ENCODE results near the gene NUDCD3.
"Not testable (repeated sequence)": the region's sequence is repeated elsewhere in the genome, so short reads cannot be mapped to it uniquely, and the experiment has no call there.

NUDCD3 gene

GRCh38 chr7:44517175-44517574 is 26.7 kb upstream of the NUDCD3 start:
- no peak for DNase-seq (ENCODE audit: low spot score)

DNA sequence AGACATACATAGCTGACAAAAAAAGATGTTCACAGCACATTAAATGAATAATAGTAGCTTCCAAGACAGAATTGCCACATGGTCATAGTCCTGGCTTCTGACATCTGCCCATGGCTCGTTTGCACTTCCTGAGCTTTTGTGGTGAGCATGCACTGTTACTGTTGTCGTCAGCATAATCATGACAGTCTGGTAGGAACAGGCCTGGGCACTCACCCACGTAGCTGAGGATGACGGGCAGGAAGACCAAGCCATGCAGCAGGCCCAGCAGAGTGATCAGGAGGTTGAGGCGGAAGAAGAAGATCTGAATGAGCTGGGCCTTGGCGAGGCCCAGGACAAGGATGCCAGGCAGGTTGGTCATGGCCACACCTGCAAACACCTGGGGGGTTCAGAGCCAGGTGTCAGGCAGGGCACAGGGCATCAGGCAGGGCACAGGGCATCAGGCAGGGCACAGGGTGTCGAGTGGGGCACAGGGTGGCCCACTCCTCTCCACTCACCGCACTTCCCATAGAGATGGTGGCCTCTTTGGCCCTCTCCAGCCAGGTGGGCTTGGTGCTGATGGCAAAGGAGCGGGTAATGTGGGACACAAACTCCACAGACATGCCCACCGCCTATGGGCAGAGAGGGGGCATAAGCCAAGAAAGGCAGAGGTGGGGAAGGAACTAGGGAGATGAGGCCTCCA is 25.3 kb upstream of the NUDCD3 start:
- no peak for DNase-seq (ENCODE audit: low spot score)

DNA sequence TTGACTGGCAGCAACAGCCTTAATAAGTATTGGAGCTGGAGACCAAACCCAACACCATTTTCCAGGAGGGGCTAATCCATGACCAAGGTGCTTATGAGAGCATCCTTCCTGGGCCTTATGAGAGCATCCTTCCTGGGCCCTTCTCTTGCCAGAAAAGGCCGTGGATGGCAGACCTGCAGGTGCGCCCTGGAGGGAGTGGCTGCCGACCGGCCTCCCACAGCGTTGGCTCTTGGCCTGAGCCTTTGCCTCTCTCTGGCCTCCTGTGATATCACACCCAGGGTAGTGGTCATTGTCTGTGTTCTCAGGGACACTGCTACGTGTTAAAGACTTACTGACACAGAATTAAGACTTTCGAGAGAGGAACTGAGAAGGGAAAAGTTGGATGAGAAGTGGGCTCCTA is 22.3 kb upstream of the NUDCD3 start:
- no peak for DNase-seq (ENCODE audit: low spot score)

DNA sequence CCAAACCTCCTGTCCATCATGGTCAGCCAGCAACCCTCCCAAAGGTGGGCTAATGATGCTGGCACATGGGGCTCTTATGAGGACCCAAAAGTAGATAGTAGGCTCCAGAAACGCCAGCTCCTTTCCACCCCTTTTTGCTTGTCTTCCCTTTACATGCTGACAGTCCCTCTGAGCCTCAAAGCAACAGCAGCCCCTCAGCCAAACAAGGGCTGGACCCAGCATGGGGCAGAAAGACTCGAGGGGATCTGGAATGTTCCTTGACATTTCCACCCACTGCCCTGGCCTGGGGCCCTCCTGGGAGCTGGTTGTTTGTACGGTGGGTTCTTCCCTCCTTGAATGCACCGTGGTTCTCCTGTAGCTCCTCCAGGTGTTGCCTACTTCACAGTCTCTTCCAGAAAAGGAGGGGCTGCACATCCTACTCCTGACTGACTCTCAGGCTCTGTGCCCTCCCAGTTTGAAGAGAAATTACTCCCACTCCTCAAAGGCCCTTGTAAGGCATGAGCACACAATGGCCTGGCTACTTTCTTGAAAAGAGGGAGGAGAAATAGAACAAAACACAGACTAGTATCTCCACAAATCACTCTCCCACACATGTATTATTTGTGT is 21.5 kb upstream of the NUDCD3 start:
- no peak for DNase-seq (ENCODE audit: low spot score)

DNA sequence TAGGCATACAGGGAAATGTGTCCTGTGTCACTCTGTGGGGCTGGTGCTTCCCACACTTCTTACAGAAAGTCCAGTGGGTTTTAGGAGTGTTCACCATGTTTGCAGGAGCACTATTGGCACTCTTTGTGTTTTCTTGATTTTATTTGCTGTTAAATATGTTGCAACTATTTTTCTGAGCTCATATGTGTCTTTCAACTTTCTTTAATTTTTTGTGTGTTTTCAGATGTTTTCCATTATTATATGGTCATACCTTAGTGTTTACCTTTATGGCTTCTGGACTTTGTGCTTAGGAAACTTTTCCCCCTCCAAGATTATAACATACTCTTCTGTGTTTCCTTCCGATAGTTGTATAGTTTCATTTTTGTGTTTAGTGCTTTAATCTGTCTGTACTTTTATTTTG is 20.8 kb upstream of the NUDCD3 start:
- no peak for DNase-seq (ENCODE audit: low spot score)

DNA sequence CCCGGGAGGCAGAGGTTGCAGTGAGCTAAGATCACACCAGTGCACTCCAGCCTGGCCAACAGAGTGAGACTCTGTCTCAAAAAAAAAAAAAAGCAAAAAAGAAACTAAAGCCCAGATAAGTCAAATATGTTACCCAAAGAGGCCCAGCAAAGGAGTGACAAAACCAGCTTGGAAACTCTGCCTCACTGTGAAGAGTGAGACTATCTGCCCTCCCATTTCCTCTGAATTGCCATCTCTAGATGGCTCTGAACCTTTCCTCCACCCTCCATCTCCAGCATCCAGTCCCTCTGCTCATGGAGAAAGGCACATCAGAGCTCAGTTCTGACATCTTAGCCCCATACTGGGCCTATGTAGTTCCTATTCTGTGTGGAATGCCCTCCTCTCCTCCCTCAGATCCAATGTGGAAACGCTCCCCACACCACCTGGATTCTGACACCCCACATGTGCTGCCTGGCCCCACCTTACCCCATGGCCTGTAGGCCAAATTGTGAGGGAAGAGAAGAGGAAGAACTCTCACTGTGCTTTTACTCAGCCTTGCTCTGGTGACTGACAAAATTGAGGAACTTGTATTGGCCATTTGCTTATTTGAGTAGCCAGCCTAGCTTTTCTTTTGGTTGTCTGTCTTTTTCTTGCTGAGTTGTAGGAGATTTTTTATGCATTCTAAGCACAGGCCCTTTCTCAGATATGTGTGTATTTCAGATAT is 18.0 kb upstream of the NUDCD3 start:
- no peak for DNase-seq (ENCODE audit: low spot score)

GRCh38 chr7:44506592-44507288 is 16.3 kb upstream of the NUDCD3 start:
- DNase-seq (ENCODE audit: low spot score), result not testable (repeated sequence)

DNA sequence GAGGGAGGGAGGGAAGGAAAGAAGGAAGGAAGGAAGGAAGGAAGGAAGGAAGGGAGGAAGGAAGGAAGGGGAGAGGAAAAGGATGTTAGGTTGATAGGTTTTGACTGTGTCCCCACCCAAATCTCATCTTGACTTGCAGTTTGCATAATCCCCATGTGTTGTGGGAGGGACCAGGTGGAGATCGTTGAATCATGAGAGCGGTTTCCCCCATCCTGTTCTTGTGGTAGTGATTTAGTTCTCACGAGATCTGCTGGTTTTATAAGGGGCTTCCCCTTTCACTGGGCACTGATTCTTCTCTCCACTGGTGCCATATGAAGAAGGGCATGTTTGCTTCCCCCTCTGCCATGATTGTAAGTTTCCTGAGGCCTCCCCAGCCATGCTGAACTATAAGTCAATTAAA is 15.1 kb upstream of the NUDCD3 start:
- DNase-seq (ENCODE audit: low spot score), result no peak

- peak; percentile 83 for DNase-seq (ENCODE audit: low spot score)
Observed at GRCh38 chr7:44498230-44498954, 7.9 kb upstream of the NUDCD3 start.

- peak; percentile 77 for DNase-seq (ENCODE audit: low spot score)
Observed at GRCh38 chr7:44497155-44498027, 6.9 kb upstream of the NUDCD3 start.

- no peak for DNase-seq (ENCODE audit: low spot score)
Observed at GRCh38 chr7:44496385-44496784, 5.9 kb upstream of the NUDCD3 start.

DNA sequence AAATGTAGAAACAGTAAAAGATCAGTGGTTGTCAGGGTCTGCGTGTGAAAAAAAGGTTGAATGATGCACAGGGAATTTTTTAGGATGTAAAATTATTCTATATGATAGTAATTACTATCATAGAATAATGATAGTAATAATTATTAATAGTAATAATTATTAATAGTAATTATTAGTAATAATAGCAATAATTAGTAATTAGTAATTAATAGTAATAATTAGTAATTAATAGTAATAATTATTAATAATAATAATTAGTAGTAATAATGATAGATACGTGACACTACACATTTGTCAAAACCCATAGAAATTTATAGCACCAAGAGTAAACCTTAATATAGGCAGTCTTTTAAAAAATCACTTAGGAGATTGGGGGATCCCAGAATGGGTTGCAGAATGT is 4.5 kb upstream of the NUDCD3 start:
- DNase-seq (ENCODE audit: low spot score), result no peak

GRCh38 chr7:44491229-44491628 is 771 bp upstream of the NUDCD3 start:
- DNase-seq (ENCODE audit: low spot score), result no peak

GRCh38 chr7:44489955-44490350 is 505 bp downstream of the NUDCD3 start:
- peak; percentile 42 for DNase-seq (ENCODE audit: low spot score)

DNA sequence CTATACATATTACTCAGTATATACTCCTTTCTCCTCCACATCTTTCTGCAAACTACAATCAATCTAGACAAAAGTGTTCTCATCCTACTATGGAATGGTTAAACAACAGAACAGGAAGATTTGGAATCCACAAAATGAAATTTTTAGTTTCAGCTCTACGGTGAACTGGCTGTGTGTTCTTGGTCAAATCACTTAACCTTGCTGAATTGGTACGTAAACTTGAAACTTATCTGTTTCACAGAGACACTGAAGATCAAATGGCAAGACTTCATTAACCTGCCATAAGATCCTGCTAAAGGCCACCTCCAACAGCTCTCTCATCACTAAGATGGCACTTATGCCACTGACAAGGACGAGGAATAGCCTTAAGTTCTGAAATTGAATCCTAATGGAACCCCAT is 1.5 kb downstream of the NUDCD3 start:
- no peak for DNase-seq (ENCODE audit: low spot score)

DNA sequence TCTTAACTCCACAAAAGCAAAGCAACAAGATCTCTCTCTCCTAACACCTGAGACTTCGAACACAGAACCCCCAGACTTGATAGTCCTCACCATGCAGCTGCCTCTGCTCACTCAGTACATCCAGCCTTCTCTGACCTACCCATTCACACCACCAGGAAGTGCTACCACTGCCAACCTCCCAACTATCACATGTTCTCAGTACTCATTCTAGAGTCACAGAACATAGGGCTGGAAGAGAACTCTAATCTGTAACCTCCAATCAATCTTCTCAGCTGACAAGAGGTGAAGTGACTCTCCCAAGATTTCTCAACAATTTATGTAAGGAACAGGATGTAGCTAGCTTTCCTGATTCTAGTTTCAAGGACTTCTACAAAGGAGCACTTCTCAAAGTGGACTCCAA is 3.8 kb downstream of the NUDCD3 start:
- DNase-seq (ENCODE audit: low spot score), result no peak

GRCh38 chr7:44486001-44486400 is 4.5 kb downstream of the NUDCD3 start:
- no peak for DNase-seq (ENCODE audit: low spot score)

GRCh38 chr7:44484482-44485313 is 5.8 kb downstream of the NUDCD3 start:
- no peak for DNase-seq (ENCODE audit: low spot score)

DNA sequence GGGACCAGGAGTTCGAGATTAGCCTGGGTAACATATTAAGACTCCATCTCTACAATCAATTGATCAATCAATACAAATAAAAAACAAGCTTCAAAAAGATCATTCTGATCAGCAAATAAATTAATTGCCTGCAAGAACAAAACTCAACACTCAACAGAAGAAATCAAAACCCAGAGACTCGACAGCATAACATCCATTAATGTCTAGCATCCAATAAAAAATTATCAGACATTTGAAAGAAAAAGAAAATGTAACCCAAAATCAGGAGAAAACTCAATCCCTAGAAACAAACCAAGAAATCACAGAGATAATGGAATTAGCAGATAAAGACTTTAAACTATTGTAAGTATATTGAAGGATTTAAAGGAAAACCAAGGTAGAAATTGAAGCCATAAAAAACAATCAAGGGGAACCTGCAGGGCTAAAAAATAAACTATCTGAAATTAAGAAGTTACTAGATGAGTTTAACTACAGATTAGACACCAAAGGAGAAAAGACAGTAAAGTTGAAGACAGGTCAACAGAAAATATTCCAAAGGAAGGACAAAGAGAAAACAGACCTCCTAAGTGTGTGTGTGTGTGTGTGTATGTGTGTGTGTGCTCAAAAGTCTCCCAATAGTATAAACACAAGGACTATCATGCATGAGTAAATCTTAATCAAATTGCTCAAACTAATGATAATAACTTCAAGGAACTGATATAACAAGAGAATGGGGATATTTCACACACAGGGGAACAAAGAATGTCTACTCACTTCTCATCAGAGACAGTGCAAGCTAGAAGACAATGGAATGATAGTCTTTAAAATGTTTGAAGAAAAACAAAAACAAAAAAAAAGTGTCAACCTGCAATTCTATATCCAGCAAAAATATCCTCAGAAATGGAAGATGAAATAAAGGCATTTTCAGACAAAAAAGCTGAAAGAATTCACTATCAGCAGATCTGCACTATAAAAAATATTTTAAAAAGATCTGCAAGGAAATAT is 7.7 kb downstream of the NUDCD3 start:
- no peak for DNase-seq (ENCODE audit: low spot score)

Data from hematopoietic multipotent progenitor cell treated with erythropoietin and hydrocortisone succinate and interleukin-3 and kit ligand, for 15 days (in vitro differentiated cells).